SK-N-SH (cell line): ENCODE data around the gene CSTPP1. TPM values are rescaled to one million over a fixed set of nuclear protein-coding genes. Genes with fewer than 3 reads are reported as not detected.

Experiments used
- CTCF ChIA-PET: fragments of 300-600, 350-600 bp; formaldehyde crosslinking; extraction: SDS; loops from one replicate; lab custom pipeline; 2021; lab: Yijun Ruan, JAX
- POLR2A ChIA-PET: fragments of 350-600 bp; sonication (Branson Sonifier 250); formaldehyde crosslinking; extraction: SDS; loops from one replicate; lab custom pipeline; 2020; ENCODE audit warnings: antibody characterized with exemption, inconsistent platforms; lab: Yijun Ruan, JAX
- DNase-seq: peaks from one replicate; pipeline ENCODE4 v3.0.0; 2012
- H2AFZ ChIP-seq: fragments of 200-600 bp; sonication (generic); 2 replicates; pipeline ENCODE4 v1.8.1; 2016; ENCODE audit warnings: antibody characterized with exemption, mild to moderate bottlenecking, low read depth
- H3F3A ChIP-seq: fragments of 200-600 bp; sonication (generic); replicated peaks from 2 replicates; pipeline ENCODE3; 2016; ENCODE audit warnings: antibody characterized with exemption, mild to moderate bottlenecking; ENCODE audit not compliant: insufficient read depth
- H3K27ac ChIP-seq, 2 experiments: fragments of 200-500 bp in 1 of 2; fragments of 200-600 bp in 1 of 2; sonication (Bioruptor generic) in 1 of 2; sonication (generic), shearing (Covaris generic) in 1 of 2; 2 replicates each; pipeline versions ENCODE4 v1.5.1 to v1.6.1; 2014 to 2016; ENCODE audit warnings: low read depth in 2 of 2, inconsistent platforms in 1 of 2, low read length in 1 of 2, mild to moderate bottlenecking in 1 of 2, mixed read lengths in 1 of 2
- H3K27me3 ChIP-seq: fragments of 200-600 bp; sonication (generic), shearing (Covaris generic); 2 replicates; pipeline ENCODE4 v1.6.1; 2016; ENCODE audit warnings: mixed run types; ENCODE audit not compliant: insufficient read depth
- H3K36me3 ChIP-seq, 2 experiments: fragments of 200-500 bp in 1 of 2; fragments of 200-600 bp in 1 of 2; sonication (Bioruptor generic) in 1 of 2; sonication (generic) in 1 of 2; replicated peaks in 1 of 2; 2 replicates each; pipeline versions ENCODE3 to v1.5.1; 2014 to 2016; ENCODE audit warnings: low read length in 1 of 2, mild to moderate bottlenecking in 1 of 2; ENCODE audit not compliant: insufficient read depth in 2 of 2, control insufficient read depth in 1 of 2
- H3K4me1 ChIP-seq, 2 experiments: fragments of 200-500 bp in 1 of 2; fragments of 200-600 bp in 1 of 2; sonication (Bioruptor generic) in 1 of 2; sonication (generic), shearing (Covaris generic) in 1 of 2; 2 replicates each; pipeline versions ENCODE4 v1.5.1 to v1.6.1; 2014 to 2016; ENCODE audit warnings: low read depth in 1 of 2, low read length in 1 of 2, mixed run types in 1 of 2; ENCODE audit not compliant: insufficient read depth in 2 of 2, control insufficient read depth in 1 of 2
- H3K4me2 ChIP-seq: fragments of 200-600 bp; sonication (generic), shearing (Covaris generic); 2 replicates; pipeline ENCODE4 v1.6.1; 2017; ENCODE audit warnings: mixed run types
- H3K4me3 ChIP-seq, 2 experiments: fragments of 200-500 bp in 1 of 2; fragments of 200-600 bp in 1 of 2; sonication (Bioruptor generic) in 1 of 2; sonication (generic), shearing (Covaris generic) in 1 of 2; 2 replicates each; pipeline versions ENCODE4 v1.5.1 to v1.8.1; 2014 to 2016; ENCODE audit warnings: low read depth in 2 of 2, inconsistent platforms in 1 of 2, low read length in 1 of 2, mild to moderate bottlenecking in 1 of 2, mixed read lengths in 1 of 2, moderate library complexity in 1 of 2
- H3K79me2 ChIP-seq: fragments of 200-600 bp; sonication (generic); 2 replicates; pipeline ENCODE4 v1.8.1; 2017; ENCODE audit warnings: mild to moderate bottlenecking; ENCODE audit not compliant: insufficient read depth
- H3K9ac ChIP-seq: fragments of 200-600 bp; sonication (generic); 2 replicates; pipeline ENCODE4 v1.6.1; 2017; ENCODE audit warnings: mixed run types
- H3K9me2 ChIP-seq: fragments of 200-600 bp; sonication (generic); 2 replicates; pipeline ENCODE4 v1.6.1; 2017; ENCODE audit warnings: mixed run types
- H3K9me3 ChIP-seq: fragments of 200-600 bp; sonication (generic); 2 replicates; pipeline ENCODE4 v1.6.1; 2017; ENCODE audit warnings: mixed run types, mild to moderate bottlenecking, moderate library complexity
- H4K20me1 ChIP-seq: fragments of 200-600 bp; sonication (generic); 2 replicates; pipeline ENCODE4 v1.6.1; 2017; ENCODE audit warnings: mild to moderate bottlenecking, mixed run types; ENCODE audit not compliant: insufficient read depth
- ELF1 ChIP-seq: IDR thresholded peaks from 2 replicates; pipeline ENCODE4 v1.4.0; 2012
- EP300 ChIP-seq, 2 experiments: IDR thresholded peaks; 2 replicates each; pipeline versions ENCODE4 v1.4.0 to v1.6.1; 2012; ENCODE audit warnings: borderline replicate concordance in 1 of 2, low read depth in 1 of 2, low read length in 1 of 2
- FOSL2 ChIP-seq: IDR thresholded peaks from 2 replicates; pipeline ENCODE4 v1.4.0; 2012; ENCODE audit warnings: low read depth, mild to moderate bottlenecking, moderate library complexity, borderline replicate concordance
- FOXM1 ChIP-seq: IDR thresholded peaks from 2 replicates; pipeline ENCODE4 v1.4.0; 2012; ENCODE audit warnings: low read depth, mild to moderate bottlenecking
- GABPA ChIP-seq: IDR thresholded peaks from 2 replicates; pipeline ENCODE4 v1.4.0; 2012; ENCODE audit warnings: low read depth, mild to moderate bottlenecking
- MXI1 ChIP-seq: IDR thresholded peaks from 2 replicates; pipeline ENCODE4 v1.6.1; 2012; ENCODE audit warnings: mild to moderate bottlenecking, low read depth, low read length, improper control_type of control experiment
- NFIC ChIP-seq: IDR thresholded peaks from 2 replicates; pipeline ENCODE4 v1.4.0; 2012; ENCODE audit warnings: borderline replicate concordance
- RXRA ChIP-seq: IDR thresholded peaks from 2 replicates; pipeline ENCODE4 v1.4.0; 2012; ENCODE audit warnings: low read depth, mild to moderate bottlenecking, borderline replicate concordance
- TAF1 ChIP-seq: IDR thresholded peaks from 2 replicates; pipeline ENCODE4 v1.6.1; 2012; ENCODE audit warnings: low read depth, mild to moderate bottlenecking, low read length, moderate library complexity, borderline replicate concordance
- WGBS: methylation state at CpG from one replicate; pipeline ENCODE4 v1.1.6; 2017; ENCODE audit warnings: low lambda C conversion rate; 5-methylcytosine and 5-hydroxymethylcytosine counted together
- polyA plus RNA-seq, 3 experiments: library from polyadenylated mRNA; depleted of rRNA; stranded (reverse); fragments of >200 nt; gene quantifications; 2 replicates each; pipeline ENCODE4 v1.2.3, GENCODE V29; 2012
- TF ChIP-seq, protein P1 (sequence below): fragments of 150-350 bp; IDR thresholded peaks from 2 replicates; pipeline ENCODE4 v1.6.1; 2017; ENCODE audit warnings: antibody characterized with exemption, low read length, low read depth, borderline replicate concordance
- TF ChIP-seq, protein P2 (sequence below): IDR thresholded peaks from 2 replicates; pipeline ENCODE4 v1.4.0; 2012; ENCODE audit warnings: low read depth, borderline replicate concordance
- TF ChIP-seq, protein P3 (sequence below): fragments of 150-350 bp; IDR thresholded peaks from 2 replicates; pipeline ENCODE4 v1.6.1; 2016; ENCODE audit warnings: mild to moderate bottlenecking, low read depth, low read length
- TF ChIP-seq, protein P4 (sequence below): IDR thresholded peaks from 2 replicates; pipeline ENCODE4; 2012

The CSTPP1 gene
- polyA plus RNA-seq, 1 of the 3 experiments (the other 2 are of a cell fraction), result 85.7 TPM

GRCh38 chr11:46898396-46899095 lies 38.0 kb upstream of the CSTPP1 start:
- Histone ChIP-seq H4K20me1 (no peaks in the 10 kb centered on the region), H3K79me2 (no peaks in the 10 kb centered on the region), H3K9ac (no peak overlapping the region), H3F3A (no peaks in the 10 kb centered on the region), H3K36me3 (peaks cover 0 to 4% of the 10 kb centered on the region in 2 experiments), H3K27ac (no peak overlapping the region), H3K27me3 (no peaks in the 10 kb centered on the region), H3K4me2 (no peak overlapping the region), H3K9me3 (no peaks in the 10 kb centered on the region), H3K4me3 (no peak overlapping the region), H2AFZ (no peak overlapping the region)
- DNase-seq, result no peak
- POLR2A ChIA-PET, result no interaction called here
- 97% methylated on average over 11 of the region's 17 CpGs for WGBS
- CTCF ChIA-PET, result interaction anchor here (0.6 to 7.0 kb wide), 3 partner anchors 50 to 264 kb away, joined by 3 to 37 read pairs (median 3); no protein-coding TSS in a partner anchor
- TF ChIP-seq FOXM1 (no peak), TAF1 (no peak), RXRA (no peak), ELF1 (no peak), EP300 (IDR thresholded peaks at IDR 0.05; ENCODE audit: borderline replicate concordance in 1 of 2, low read depth in 1 of 2, low read length in 1 of 2) (no peak)
- TF ChIP-seq, protein P1, sequence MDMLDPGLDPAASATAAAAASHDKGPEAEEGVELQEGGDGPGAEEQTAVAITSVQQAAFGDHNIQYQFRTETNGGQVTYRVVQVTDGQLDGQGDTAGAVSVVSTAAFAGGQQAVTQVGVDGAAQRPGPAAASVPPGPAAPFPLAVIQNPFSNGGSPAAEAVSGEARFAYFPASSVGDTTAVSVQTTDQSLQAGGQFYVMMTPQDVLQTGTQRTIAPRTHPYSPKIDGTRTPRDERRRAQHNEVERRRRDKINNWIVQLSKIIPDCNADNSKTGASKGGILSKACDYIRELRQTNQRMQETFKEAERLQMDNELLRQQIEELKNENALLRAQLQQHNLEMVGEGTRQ, result no peak
- TF ChIP-seq, protein P2, sequence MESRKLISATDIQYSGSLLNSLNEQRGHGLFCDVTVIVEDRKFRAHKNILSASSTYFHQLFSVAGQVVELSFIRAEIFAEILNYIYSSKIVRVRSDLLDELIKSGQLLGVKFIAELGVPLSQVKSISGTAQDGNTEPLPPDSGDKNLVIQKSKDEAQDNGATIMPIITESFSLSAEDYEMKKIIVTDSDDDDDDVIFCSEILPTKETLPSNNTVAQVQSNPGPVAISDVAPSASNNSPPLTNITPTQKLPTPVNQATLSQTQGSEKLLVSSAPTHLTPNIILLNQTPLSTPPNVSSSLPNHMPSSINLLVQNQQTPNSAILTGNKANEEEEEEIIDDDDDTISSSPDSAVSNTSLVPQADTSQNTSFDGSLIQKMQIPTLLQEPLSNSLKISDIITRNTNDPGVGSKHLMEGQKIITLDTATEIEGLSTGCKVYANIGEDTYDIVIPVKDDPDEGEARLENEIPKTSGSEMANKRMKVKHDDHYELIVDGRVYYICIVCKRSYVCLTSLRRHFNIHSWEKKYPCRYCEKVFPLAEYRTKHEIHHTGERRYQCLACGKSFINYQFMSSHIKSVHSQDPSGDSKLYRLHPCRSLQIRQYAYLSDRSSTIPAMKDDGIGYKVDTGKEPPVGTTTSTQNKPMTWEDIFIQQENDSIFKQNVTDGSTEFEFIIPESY, result no peak
- TF ChIP-seq, all 33 proteins: peak for 0
- H3K4me1 ChIP-seq, result no peaks in the 10 kb centered on the region; a peak in 1 of 4 replicates
- no peaks in the 10 kb centered on the region for H3K9me2 ChIP-seq

DNA sequence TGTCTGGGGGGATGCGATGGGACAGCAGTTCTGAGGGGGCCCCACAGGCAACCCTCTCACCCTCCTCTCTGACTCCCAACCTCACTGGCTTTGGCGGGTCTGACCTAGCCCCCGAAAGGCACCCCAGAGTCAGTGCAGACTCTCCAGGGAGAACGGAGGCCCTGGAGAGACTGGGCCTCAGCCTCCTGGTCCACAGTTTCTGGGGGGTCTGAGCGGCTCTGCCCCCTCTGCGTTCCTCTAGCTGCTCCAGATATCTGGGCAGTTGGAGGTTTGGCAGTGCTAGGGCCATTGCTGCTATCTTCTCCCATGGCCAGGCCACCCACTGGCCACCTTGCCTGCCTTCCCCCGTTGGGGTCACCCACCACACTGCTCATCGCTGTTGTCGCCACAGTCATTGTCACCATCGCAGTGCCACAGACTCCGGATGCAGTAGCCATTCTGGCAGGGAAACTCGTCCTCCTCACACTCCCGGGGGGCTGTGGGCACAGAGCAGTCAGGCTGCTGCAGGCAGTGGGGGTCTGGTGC lies 37.0 kb upstream of the CSTPP1 start:
- WGBS, result 97% methylated on average over 6 of the region's 13 CpGs
- TF ChIP-seq, protein P3, sequence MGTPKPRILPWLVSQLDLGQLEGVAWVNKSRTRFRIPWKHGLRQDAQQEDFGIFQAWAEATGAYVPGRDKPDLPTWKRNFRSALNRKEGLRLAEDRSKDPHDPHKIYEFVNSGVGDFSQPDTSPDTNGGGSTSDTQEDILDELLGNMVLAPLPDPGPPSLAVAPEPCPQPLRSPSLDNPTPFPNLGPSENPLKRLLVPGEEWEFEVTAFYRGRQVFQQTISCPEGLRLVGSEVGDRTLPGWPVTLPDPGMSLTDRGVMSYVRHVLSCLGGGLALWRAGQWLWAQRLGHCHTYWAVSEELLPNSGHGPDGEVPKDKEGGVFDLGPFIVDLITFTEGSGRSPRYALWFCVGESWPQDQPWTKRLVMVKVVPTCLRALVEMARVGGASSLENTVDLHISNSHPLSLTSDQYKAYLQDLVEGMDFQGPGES, result no peak
- TF ChIP-seq MXI1 (no peak), GABPA (no peak), TAF1 (no peak), NFIC (no peak), FOSL2 (no peak), RXRA (no peak)
- TF ChIP-seq, protein P4, sequence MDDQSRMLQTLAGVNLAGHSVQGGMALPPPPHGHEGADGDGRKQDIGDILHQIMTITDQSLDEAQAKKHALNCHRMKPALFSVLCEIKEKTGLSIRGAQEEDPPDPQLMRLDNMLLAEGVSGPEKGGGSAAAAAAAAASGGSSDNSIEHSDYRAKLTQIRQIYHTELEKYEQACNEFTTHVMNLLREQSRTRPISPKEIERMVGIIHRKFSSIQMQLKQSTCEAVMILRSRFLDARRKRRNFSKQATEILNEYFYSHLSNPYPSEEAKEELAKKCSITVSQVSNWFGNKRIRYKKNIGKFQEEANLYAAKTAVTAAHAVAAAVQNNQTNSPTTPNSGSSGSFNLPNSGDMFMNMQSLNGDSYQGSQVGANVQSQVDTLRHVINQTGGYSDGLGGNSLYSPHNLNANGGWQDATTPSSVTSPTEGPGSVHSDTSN, result no peak
- no peaks in the 10 kb centered on the region for H4K20me1 ChIP-seq

More for the DNA sequence above, 37.0 kb upstream of the CSTPP1 start:
- no peak overlapping the region for H3K4me3 ChIP-seq
- no peaks in the 10 kb centered on the region; a peak in 1 of 4 replicates for H3K4me1 ChIP-seq
- H3K4me2 ChIP-seq, result no peak overlapping the region
- no peaks in the 10 kb centered on the region for H3K9me2 ChIP-seq
- H3K36me3 ChIP-seq, result peaks cover 0 to 4% of the 10 kb centered on the region in 2 experiments
- ChIA-PET POLR2A (no interaction called here), CTCF (interaction anchor here (0.6 to 7.0 kb wide), 4 partner anchors 49 to 263 kb away, joined by 3 to 37 read pairs (median 3); no protein-coding TSS in a partner anchor)
- no peaks in the 10 kb centered on the region for H3K79me2 ChIP-seq
- no peaks in the 10 kb centered on the region for H3K27me3 ChIP-seq
- H2AFZ ChIP-seq, result no peak overlapping the region
- H3K27ac ChIP-seq, result no peak overlapping the region
- H3K9ac ChIP-seq, result no peak overlapping the region
- DNase-seq, result no peak
- H3K9me3 ChIP-seq, result no peaks in the 10 kb centered on the region
- H3F3A ChIP-seq, result no peaks in the 10 kb centered on the region
